Esophagus muscularis mucosa (tissue), 3 donors: ENCODE results near the gene HSD17B1.
"Not testable (repeated sequence)": the region's sequence is repeated elsewhere in the genome, so short reads cannot be mapped to it uniquely, and the experiment has no call there.

Experiments
- POLR2A ChIP-seq: fragments of 450-650 bp; IDR thresholded peaks from one replicate; pipeline ENCODE4 v1.6.1; 2017; ENCODE audit warnings: antibody characterized with exemption, moderate library complexity, mild to moderate bottlenecking, low read depth
- TF ChIP-seq, protein P1 (sequence below), 3 experiments: fragments of 200-600 bp in 2 of 3; fragments of 450-650 bp in 1 of 3; sonication (generic) in 2 of 3; IDR thresholded peaks; one replicate each; pipeline ENCODE4 v1.5.1; 2017 to 2019; ENCODE audit warnings: antibody characterized with exemption in 3 of 3, mild to moderate bottlenecking in 2 of 3, moderate library complexity in 1 of 3

- TF ChIP-seq, protein P1, sequence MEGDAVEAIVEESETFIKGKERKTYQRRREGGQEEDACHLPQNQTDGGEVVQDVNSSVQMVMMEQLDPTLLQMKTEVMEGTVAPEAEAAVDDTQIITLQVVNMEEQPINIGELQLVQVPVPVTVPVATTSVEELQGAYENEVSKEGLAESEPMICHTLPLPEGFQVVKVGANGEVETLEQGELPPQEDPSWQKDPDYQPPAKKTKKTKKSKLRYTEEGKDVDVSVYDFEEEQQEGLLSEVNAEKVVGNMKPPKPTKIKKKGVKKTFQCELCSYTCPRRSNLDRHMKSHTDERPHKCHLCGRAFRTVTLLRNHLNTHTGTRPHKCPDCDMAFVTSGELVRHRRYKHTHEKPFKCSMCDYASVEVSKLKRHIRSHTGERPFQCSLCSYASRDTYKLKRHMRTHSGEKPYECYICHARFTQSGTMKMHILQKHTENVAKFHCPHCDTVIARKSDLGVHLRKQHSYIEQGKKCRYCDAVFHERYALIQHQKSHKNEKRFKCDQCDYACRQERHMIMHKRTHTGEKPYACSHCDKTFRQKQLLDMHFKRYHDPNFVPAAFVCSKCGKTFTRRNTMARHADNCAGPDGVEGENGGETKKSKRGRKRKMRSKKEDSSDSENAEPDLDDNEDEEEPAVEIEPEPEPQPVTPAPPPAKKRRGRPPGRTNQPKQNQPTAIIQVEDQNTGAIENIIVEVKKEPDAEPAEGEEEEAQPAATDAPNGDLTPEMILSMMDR (IDR thresholded peaks at IDR 0.05), result not testable (repeated sequence)
- TF ChIP-seq POLR2A, result not testable (repeated sequence)
These were observed 3.4 kb downstream of the HSD17B1 start for GRCh38 chr17:42555961-42556617.
